Measurements from ENCODE around the gene RYR1. TPM values are rescaled to one million over a fixed set of nuclear protein-coding genes. Genes with fewer than 3 reads are reported as not detected.

Gene RYR1
- total RNA-seq, 2 experiments from 2014 or later, result 0.95 to 1.4 TPM

DNA sequence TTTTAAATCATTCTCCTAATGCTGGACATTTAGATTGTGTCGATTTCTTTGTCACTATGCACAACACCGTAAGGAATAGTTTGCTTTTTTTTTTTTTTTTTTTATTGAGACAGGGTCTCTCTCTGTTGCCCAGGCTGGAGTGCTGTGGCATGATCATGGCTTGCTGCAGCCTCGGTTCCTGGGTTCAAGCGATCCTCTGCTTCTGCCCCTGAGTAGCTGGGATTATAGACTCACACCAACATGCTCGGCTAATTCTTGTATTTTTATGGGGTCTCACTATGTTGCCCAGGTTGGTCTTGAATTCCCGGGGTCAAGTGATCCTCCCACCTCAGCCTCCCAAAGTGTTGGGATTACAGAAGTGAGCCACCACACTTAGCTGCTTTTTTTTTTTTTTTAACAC, 86.5 kb downstream of the RYR1 start:
- POLR2A ChIA-PET, result no interaction called here
- CTCF ChIA-PET, result interaction anchor here (0.6 to 1.7 kb wide), 3 partner anchors 114 to 544 kb away, joined by 3 to 10 read pairs (median 7); no protein-coding TSS in a partner anchor

DNA sequence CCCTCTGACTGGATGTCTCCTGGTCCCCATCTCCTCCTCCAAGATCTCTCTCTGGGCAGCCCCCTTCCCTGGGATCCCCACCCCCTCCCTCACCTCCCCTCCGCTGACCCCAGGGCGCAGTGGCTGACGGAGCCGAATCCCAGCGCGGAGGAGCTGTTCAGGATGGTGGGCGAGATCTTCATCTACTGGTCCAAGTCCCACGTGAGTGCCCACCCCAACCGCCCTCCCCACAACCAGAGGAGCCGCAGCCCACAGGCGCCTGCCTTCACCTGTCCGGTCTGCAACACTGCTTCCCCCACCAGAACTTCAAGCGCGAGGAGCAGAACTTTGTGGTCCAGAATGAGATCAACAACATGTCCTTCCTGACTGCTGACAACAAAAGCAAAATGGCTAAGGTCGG, 89.4 kb downstream of the RYR1 start:
- POLR2A ChIA-PET, result no interaction called here
- CTCF ChIA-PET, result no interaction called here

DNA sequence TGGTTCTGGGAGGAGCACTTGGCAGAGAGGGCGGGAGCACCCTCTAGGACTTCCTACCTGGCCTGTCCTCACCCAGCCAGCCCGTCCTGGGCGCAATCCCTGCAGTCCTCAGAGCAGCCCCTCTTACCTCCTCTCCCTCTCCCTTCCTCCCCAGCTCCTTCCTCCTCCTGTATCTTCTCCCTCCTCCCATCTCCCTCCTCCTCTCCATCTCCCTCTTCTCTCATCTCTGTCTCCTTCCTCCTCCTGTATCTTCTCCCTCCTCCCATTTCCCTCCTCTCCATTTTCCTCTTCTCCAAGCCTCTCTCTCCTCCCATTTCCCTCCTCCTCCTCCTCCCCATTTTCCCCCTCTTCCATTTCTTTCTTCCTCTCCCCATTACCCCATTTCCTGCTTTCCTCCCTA, 89.8 kb downstream of the RYR1 start:
- CTCF ChIA-PET, result interaction anchor here (0.6 kb wide), 1 partner anchor 10 kb away, joined by 3 read pairs; no protein-coding TSS in a partner anchor
- POLR2A ChIA-PET, result no interaction called here

GRCh38 chr19:38524369-38524768, 90.9 kb downstream of the RYR1 start:
- POLR2A ChIA-PET, result no interaction called here
- CTCF ChIA-PET, result interaction anchor here (0.6 to 1.4 kb wide), 2 partner anchors 9 to 13 kb away, joined by 3 to 9 read pairs; no protein-coding TSS in a partner anchor

- CTCF ChIA-PET, result interaction anchor here (1.4 kb wide), 1 partner anchor 10 kb away, joined by 9 read pairs; no protein-coding TSS in a partner anchor
- POLR2A ChIA-PET, result no interaction called here
These were observed 91.6 kb downstream of the RYR1 start for GRCh38 chr19:38524994-38525634.

GRCh38 chr19:38526430-38526829, 92.9 kb downstream of the RYR1 start:
- POLR2A ChIA-PET, result no interaction called here
- CTCF ChIA-PET, result no interaction called here

DNA sequence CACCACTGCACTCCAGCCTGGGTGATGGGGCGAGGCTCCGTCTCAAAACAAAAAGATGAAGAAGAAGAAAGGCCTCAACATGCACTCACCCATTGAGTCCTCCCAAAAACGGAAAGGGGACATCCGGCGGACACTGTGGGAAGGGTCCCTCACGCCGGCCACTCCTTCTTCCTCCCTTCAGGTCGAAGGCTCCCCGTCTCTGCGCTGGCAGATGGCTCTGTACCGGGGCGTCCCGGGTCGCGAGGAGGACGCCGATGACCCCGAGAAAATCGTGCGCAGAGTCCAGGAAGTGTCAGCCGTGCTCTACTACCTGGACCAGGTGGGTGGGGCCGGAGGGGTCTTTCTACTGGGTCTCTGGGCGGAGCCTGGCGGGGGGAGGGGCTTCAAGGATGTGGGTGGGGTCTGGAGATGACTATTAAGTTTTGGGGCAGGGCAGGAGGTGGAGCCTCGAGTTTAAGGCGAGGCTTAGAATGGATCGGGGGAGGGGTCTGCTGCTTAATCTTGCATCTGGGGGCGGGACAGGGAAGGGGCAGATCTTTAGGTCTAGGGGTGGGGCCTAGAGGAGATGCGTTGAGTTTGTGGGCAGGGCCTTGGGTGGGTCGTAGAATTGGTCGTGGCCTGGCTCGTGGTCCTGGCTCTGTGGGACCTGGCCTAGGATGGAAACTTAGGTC, 94.1 kb downstream of the RYR1 start:
- POLR2A ChIA-PET, result no interaction called here
- CTCF ChIA-PET, result interaction anchor here (0.5 kb wide), 1 partner anchor 107 kb away, joined by 4 read pairs; no protein-coding TSS in a partner anchor

DNA sequence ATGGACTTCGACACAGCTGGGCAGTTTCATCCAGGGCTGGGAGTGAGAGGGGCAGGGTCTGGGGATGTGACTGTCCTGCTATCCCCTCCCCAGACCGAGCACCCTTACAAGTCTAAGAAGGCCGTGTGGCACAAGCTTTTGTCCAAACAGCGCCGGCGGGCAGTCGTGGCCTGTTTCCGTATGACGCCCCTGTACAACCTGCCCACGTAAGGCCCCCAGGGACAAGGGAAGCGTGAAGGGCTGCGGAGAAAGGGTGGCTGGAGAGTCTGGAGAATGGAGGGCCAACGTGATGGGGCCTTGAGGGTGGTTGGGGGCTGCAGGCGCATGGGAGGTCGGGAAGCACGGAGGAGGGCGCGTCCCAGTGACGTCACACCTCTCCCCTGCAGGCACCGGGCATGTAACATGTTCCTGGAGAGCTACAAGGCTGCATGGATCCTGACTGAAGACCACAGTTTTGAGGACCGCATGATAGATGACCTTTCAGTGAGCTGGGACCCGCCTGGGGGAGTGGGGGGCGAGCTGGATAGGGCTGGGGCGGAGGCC, 94.8 kb downstream of the RYR1 start:
- POLR2A ChIA-PET, result no interaction called here

DNA sequence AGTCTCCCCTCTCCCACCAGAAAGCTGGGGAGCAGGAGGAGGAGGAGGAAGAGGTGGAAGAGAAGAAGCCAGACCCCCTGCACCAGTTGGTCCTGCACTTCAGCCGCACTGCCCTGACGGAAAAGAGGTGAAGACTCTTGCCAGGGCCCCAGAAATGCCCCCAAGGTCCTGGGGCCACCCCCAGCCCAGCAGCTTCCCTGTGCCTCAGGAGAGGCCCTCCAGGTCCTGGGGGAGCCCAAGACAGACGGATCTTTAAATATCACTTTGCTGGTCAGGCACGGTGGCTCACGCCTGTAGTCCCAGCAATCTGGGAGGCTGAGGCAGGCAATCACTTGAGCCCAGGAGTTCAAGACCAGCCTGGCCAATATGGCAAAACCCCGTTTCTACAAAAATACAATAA, 95.4 kb downstream of the RYR1 start:
- ChIA-PET POLR2A (no interaction called here), CTCF (interaction anchor here (2.3 kb wide), 1 partner anchor 13 kb away, joined by 9 read pairs; no protein-coding TSS in a partner anchor)

More for the DNA sequence above, 94.8 kb downstream of the RYR1 start:
- CTCF ChIA-PET, result interaction anchor here (0.5 kb wide), 1 partner anchor 106 kb away, joined by 4 read pairs; no protein-coding TSS in a partner anchor

GRCh38 chr19:38531515-38531914, 98.0 kb downstream of the RYR1 start:
- ChIA-PET CTCF (interaction anchor here (0.5 kb wide), 1 partner anchor 18 kb away, joined by 3 read pairs; no protein-coding TSS in a partner anchor), POLR2A (no interaction called here)

GRCh38 chr19:38532939-38533338, 99.4 kb downstream of the RYR1 start:
- ChIA-PET POLR2A (no interaction called here), CTCF (interaction anchor here (1.2 kb wide), 1 partner anchor 17 kb away, joined by 4 read pairs; no protein-coding TSS in a partner anchor)

DNA sequence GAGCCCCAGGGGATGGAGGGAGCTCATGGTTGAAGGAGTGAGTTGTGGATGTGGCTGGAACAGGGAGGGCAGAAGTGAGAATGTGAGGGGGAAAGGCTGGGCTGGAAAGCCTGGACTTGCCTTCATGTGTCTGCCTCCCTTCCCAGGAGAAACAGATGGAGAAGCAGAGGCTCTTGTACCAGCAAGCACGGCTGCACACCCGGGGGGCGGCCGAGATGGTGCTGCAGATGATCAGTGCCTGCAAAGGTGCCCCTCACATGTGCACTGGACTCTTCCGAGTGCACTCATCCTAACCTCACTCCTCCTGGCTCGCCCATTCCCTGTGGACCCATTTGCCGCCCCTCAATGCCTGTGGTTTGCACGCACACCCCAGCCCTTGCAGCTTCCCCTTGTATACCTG, 101.1 kb downstream of the RYR1 start:
- ChIA-PET CTCF (interaction anchor here (0.6 to 1.0 kb wide), 2 partner anchors 80 to 100 kb away, joined by 4 to 7 read pairs; no protein-coding TSS in a partner anchor), POLR2A (no interaction called here)

GRCh38 chr19:38535212-38535611, 101.7 kb downstream of the RYR1 start:
- CTCF ChIA-PET, result interaction anchor here (1.0 kb wide), 1 partner anchor 99 kb away, joined by 4 read pairs; no protein-coding TSS in a partner anchor
- POLR2A ChIA-PET, result no interaction called here

- POLR2A ChIA-PET, result interaction anchor here (0.7 kb wide), 1 partner anchor 448 kb away, joined by 3 read pairs; no protein-coding TSS in a partner anchor
- CTCF ChIA-PET, result interaction anchor here (0.5 kb wide), 2 partner anchors 13 to 81 kb away, joined by 3 read pairs; no protein-coding TSS in a partner anchor
These were observed 103.8 kb downstream of the RYR1 start for GRCh38 chr19:38537071-38537936.

- CTCF ChIA-PET, result interaction anchor here (0.6 to 1.7 kb wide), 3 partner anchors 18 to 122 kb away, joined by 3 to 8 read pairs (median 3); no protein-coding TSS in a partner anchor
- POLR2A ChIA-PET, result interaction anchor here (0.7 to 1.0 kb wide), 3 partner anchors 79 to 449 kb away, joined by 3 to 8 read pairs (median 4); partner anchors contain the start of genes EIF3K and MAP4K1
These were observed 104.9 kb downstream of the RYR1 start for GRCh38 chr19:38538386-38538785.

- ChIA-PET POLR2A (interaction anchor here (0.7 to 1.0 kb wide), 2 partner anchors 79 to 80 kb away, joined by 4 to 8 read pairs; partner anchors contain the start of genes EIF3K and MAP4K1), CTCF (interaction anchor here (0.9 to 1.7 kb wide), 3 partner anchors 18 to 136 kb away, joined by 3 to 8 read pairs (median 3); partner anchors contain the start of gene FAM98C)
These were observed 105.5 kb downstream of the RYR1 start for GRCh38 chr19:38538793-38539528.

DNA sequence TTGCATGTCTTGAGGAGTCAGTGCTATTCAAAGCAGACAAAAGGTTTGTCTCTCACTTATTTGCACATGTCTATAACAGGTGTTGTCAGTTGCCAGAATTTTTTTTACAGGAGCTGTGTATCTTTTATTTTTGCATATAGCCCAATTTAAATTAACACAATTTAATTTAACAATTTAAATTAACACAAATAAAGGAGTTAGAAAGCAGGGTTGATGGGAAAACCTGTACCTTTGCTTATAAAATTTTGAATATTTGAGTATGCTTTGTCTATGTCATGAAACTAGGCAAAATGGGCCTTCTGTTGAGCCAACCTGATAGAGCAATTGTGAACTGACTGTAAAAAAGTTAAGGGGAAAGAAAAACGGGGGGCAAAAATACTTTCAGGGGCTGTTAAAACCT, 106.3 kb downstream of the RYR1 start:
- ChIA-PET CTCF (interaction anchor here (0.9 to 1.7 kb wide), 2 partner anchors 95 to 137 kb away, joined by 3 to 8 read pairs; partner anchors contain the start of gene FAM98C), POLR2A (no interaction called here)

GRCh38 chr19:38542040-38542439, 108.5 kb downstream of the RYR1 start:
- CTCF ChIA-PET, result interaction anchor here (1.2 kb wide), 1 partner anchor 93 kb away, joined by 3 read pairs; no protein-coding TSS in a partner anchor
- POLR2A ChIA-PET, result no interaction called here

Data from activated CD8-positive, alpha-beta memory T cell treated with anti-CD3 and anti-CD28 coated beads for 36 hours (primary cell).